Smooth muscle cell (in vitro differentiated cells): ENCODE data around the gene GPR161. TPM values are rescaled to one million over a fixed set of nuclear protein-coding genes. Genes with fewer than 3 reads are reported as not detected.

Experiments
- DNase-seq: peaks from one replicate; lab custom pipeline; 2025; ENCODE audit not compliant: unreplicated experiment; lab: John Stamatoyannopoulos, UW
- H2AFZ ChIP-seq: fragments of 200-600 bp; sonication (generic); 2 replicates; pipeline ENCODE4 v1.6.0; 2016; ENCODE audit warnings: antibody characterized with exemption, low read depth, mild to moderate bottlenecking
- H3F3A ChIP-seq: fragments of 200-600 bp; sonication (generic); 2 replicates; pipeline ENCODE4 v1.6.0; 2017; ENCODE audit warnings: antibody characterized with exemption, low read depth
- H3K27ac ChIP-seq: fragments of 200-600 bp; sonication (generic); 2 replicates; pipeline ENCODE4 v1.5.1; 2016; ENCODE audit warnings: low read depth, mild to moderate bottlenecking
- H3K27me3 ChIP-seq: fragments of 200-600 bp; sonication (generic); 2 replicates; pipeline ENCODE4 v1.6.1; 2016; ENCODE audit warnings: low read depth, mild to moderate bottlenecking
- H3K36me3 ChIP-seq: fragments of 200-600 bp; sonication (generic); 2 replicates; pipeline ENCODE4 v1.5.1; 2016; ENCODE audit warnings: low read depth
- H3K4me1 ChIP-seq: fragments of 200-600 bp; sonication (generic); 2 replicates; pipeline ENCODE4 v1.5.1; 2016; ENCODE audit warnings: low read depth
- H3K4me2 ChIP-seq: fragments of 200-600 bp; sonication (generic); 2 replicates; pipeline ENCODE4 v1.6.0; 2016; ENCODE audit warnings: mild to moderate bottlenecking
- H3K4me3 ChIP-seq: fragments of 200-600 bp; sonication (generic); 2 replicates; pipeline ENCODE4 v1.5.1; 2016; ENCODE audit warnings: mild to moderate bottlenecking
- H3K79me2 ChIP-seq: fragments of 200-600 bp; sonication (generic); 2 replicates; pipeline ENCODE4 v1.6.0; 2016; ENCODE audit warnings: low read depth, mild to moderate bottlenecking
- H3K9ac ChIP-seq: fragments of 200-600 bp; sonication (generic); 2 replicates; pipeline ENCODE4 v1.6.0; 2016; ENCODE audit warnings: low read depth
- H3K9me3 ChIP-seq: fragments of 200-600 bp; sonication (generic); replicated peaks from 2 replicates; pipeline ENCODE4 v1.5.1; 2016; ENCODE audit warnings: low read depth
- H4K20me1 ChIP-seq: fragments of 200-600 bp; sonication (generic); 2 replicates; pipeline ENCODE4 v1.6.0; 2016; ENCODE audit warnings: low read depth
- CTCF ChIP-seq: fragments of 200-600 bp; sonication (generic); IDR thresholded peaks from 2 replicates; pipeline ENCODE4 v1.5.1; 2017; ENCODE audit warnings: borderline replicate concordance, mild to moderate bottlenecking, antibody characterized with exemption; ENCODE audit not compliant: insufficient read depth, poor library complexity, severe bottlenecking
- WGBS: methylation state at CpG from one replicate; pipeline ENCODE4 v1.1.7; 2016; ENCODE audit warnings: low lambda C conversion rate; 5-methylcytosine and 5-hydroxymethylcytosine counted together
- polyA plus RNA-seq: library from polyadenylated mRNA; unstranded; fragments of >200 nt; fragmentation: Nextera tagmentation; extraction: Ambion mirVana; gene quantifications from 2 replicates; pipeline ENCODE4 v1.2.1, GENCODE V29; 2016
- total RNA-seq: library from RNA; depleted of rRNA; stranded (reverse); fragments of >200 nt; gene quantifications from 2 replicates; pipeline ENCODE4 v1.2.3, GENCODE V29; 2014

Gene GPR161
- total and polyA plus RNA-seq, 2 experiments from 2014 or later = 9.7 to 25.4 TPM

GRCh38 chr1:168054117-168054516, 82.6 kb downstream of the GPR161 start:
- 81% methylated on average over 3 of the region's 3 CpGs for WGBS
- H3K79me2 ChIP-seq = no peaks in the 10 kb centered on the region
- no peaks in the 10 kb centered on the region for H3K27me3 ChIP-seq
- no peak overlapping the region for H2AFZ ChIP-seq
- TF ChIP-seq CTCF = no peak
- peaks cover 3% of the 10 kb centered on the region for H4K20me1 ChIP-seq
- H3K4me2 ChIP-seq = no peak overlapping the region
- no peak overlapping the region for H3K4me3 ChIP-seq
- H3K4me1 ChIP-seq = no peaks in the 10 kb centered on the region
- H3K36me3 ChIP-seq = no peaks in the 10 kb centered on the region
- no peaks in the 10 kb centered on the region for H3K9me3 ChIP-seq
- H3F3A ChIP-seq = no peaks in the 10 kb centered on the region
- DNase-seq = no peak
- no peak overlapping the region for H3K9ac ChIP-seq
- H3K27ac ChIP-seq = no peak overlapping the region

- 91% methylated on average over 2 of the region's 2 CpGs for WGBS
- H3K79me2 ChIP-seq = no peaks in the 10 kb centered on the region
- no peak for DNase-seq
- no peaks in the 10 kb centered on the region for H3K27me3 ChIP-seq
- H3K36me3 ChIP-seq = no peaks in the 10 kb centered on the region
- no peak overlapping the region for H3K4me3 ChIP-seq
- H3K9me3 ChIP-seq = no peaks in the 10 kb centered on the region
- no peaks in the 10 kb centered on the region for H3F3A ChIP-seq
- peaks cover 3% of the 10 kb centered on the region for H4K20me1 ChIP-seq
- no peak overlapping the region for H3K27ac ChIP-seq
- H2AFZ ChIP-seq = no peak overlapping the region
- no peak overlapping the region for H3K4me2 ChIP-seq
- H3K9ac ChIP-seq = no peak overlapping the region
- TF ChIP-seq CTCF = no peak
- no peaks in the 10 kb centered on the region for H3K4me1 ChIP-seq
Measured at GRCh38 chr1:168053681-168054080, 83.0 kb downstream of the GPR161 start.

- no peaks in the 10 kb centered on the region for H3K9me3 ChIP-seq
- H3K4me3 ChIP-seq = no peak overlapping the region
- no peaks in the 10 kb centered on the region for H3K4me1 ChIP-seq
- H3K27me3 ChIP-seq = no peaks in the 10 kb centered on the region
- no peak overlapping the region for H2AFZ ChIP-seq
- H3K27ac ChIP-seq = no peak overlapping the region
- no peaks in the 10 kb centered on the region for H3F3A ChIP-seq
- H3K36me3 ChIP-seq = no peaks in the 10 kb centered on the region
- TF ChIP-seq CTCF = no peak
- 92% methylated on average over 1 of the region's 1 CpG for WGBS
- no peaks in the 10 kb centered on the region for H4K20me1 ChIP-seq
- no peak overlapping the region for H3K9ac ChIP-seq
- H3K4me2 ChIP-seq = no peak overlapping the region
- DNase-seq = no peak
- no peaks in the 10 kb centered on the region for H3K79me2 ChIP-seq
Measured at GRCh38 chr1:168050880-168051279, 85.8 kb downstream of the GPR161 start.

- Histone ChIP-seq H3K9ac (no peak overlapping the region), H2AFZ (no peak overlapping the region), H3K27me3 (no peaks in the 10 kb centered on the region), H4K20me1 (no peaks in the 10 kb centered on the region), H3K79me2 (no peaks in the 10 kb centered on the region), H3K4me2 (no peak overlapping the region), H3K36me3 (no peaks in the 10 kb centered on the region), H3K9me3 (no peaks in the 10 kb centered on the region), H3K27ac (no peak overlapping the region), H3K4me1 (no peaks in the 10 kb centered on the region), H3F3A (no peaks in the 10 kb centered on the region), H3K4me3 (no peak overlapping the region)
- TF ChIP-seq CTCF = no peak
- WGBS = 41% methylated on average over 1 of the region's 1 CpG
- no peak for DNase-seq
Measured at GRCh38 chr1:168050307-168050706, 86.4 kb downstream of the GPR161 start.
